Measurements from ENCODE around the gene N4BP2L2. TPM values are rescaled to one million over a fixed set of nuclear protein-coding genes. Genes with fewer than 3 reads are reported as not detected.

The N4BP2L2 gene
- polyA plus RNA-seq, 1 donor (not counting 4 experiments of a cell fraction or from before 2014, with no cell fraction given): 75.4 TPM

DNA sequence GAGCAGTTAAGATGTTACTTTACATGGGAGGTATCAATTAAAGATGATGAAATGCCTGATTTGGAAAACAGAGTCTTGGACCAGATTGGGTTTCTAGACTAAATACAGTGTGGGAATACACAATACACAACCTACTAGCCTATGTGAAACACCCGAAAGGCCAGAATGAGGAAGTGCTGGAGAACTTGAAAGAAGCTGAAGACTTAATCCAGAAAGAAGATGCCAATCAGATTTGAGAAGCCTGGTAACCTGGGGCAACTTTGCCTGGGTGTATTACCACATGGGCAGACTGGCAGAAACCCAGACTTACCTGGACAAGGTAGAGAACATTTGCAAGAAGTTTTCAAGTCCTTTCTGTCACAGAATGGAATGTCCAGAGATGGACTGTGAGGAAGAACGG lies 153.9 kb downstream of the N4BP2L2 start:
- dilution Hi-C loops (cut with MboI; ENCODE audit: extremely low pct_ligation_motif_present, low sequenced_read_pairs): no loop called here
- Histone ChIP-seq H3K36me3 (ENCODE audit: control insufficient read depth in 2 of 2, extremely low read depth in 1 of 2, insufficient read depth in 2 of 2, low read length in 2 of 2) (peaks cover 0 to 7% of the 10 kb centered on the region in 2 experiments), H3K4me3 (ENCODE audit: control insufficient read depth in 2 of 3, extremely low read depth in 1 of 3, insufficient read depth in 2 of 3, low read depth in 1 of 3, low read length in 3 of 3) (no peak overlapping the region), H3K27me3 (ENCODE audit: control insufficient read depth, extremely low read depth, insufficient read depth, low read length) (no peaks in the 10 kb centered on the region), H3K9me1 (ENCODE audit: control insufficient read depth, extremely low read depth, insufficient read depth, low read length) (no peaks in the 10 kb centered on the region), H3K4me2 (ENCODE audit: control insufficient read depth, extremely low read depth, insufficient read depth, low read depth, low read length) (no peak overlapping the region), H4K20me1 (ENCODE audit: control insufficient read depth, extremely low read depth, insufficient read depth, low read length) (no peaks in the 10 kb centered on the region), H3K79me2 (ENCODE audit: control insufficient read depth, insufficient read depth, low read length) (no peaks in the 10 kb centered on the region), H3K9me3 (ENCODE audit: control insufficient read depth, low read depth, low read length) (no peaks in the 10 kb centered on the region), H3K27ac (ENCODE audit: control insufficient read depth, insufficient read depth, low read length) (no peak overlapping the region), H2AFZ (ENCODE audit: control insufficient read depth, low read length) (no peak overlapping the region), H3K9ac (ENCODE audit: control insufficient read depth, extremely low read depth, insufficient read depth, low read length) (no peak overlapping the region), H3K4me1 (ENCODE audit: control insufficient read depth, extremely low read depth, insufficient read depth, low read length) (no peaks in the 10 kb centered on the region)
- no peak for FAIRE-seq
- DNase-seq (ENCODE audit: low read depth, low spot score): no peak
- TF ChIP-seq EZH2 (IDR thresholded peaks at IDR 0.05; ENCODE audit: low read length): no peak
- TF ChIP-seq CTCF (optimal IDR thresholded peaks at IDR 0.05 in 1 of 3, IDR thresholded peaks at IDR 0.05 in 1 of 3, conservative IDR thresholded peaks at IDR 0.05 in 1 of 3; ENCODE audit: extremely low read depth in 1 of 3, insufficient read depth in 2 of 3, low read length in 3 of 3): no peak

DNA sequence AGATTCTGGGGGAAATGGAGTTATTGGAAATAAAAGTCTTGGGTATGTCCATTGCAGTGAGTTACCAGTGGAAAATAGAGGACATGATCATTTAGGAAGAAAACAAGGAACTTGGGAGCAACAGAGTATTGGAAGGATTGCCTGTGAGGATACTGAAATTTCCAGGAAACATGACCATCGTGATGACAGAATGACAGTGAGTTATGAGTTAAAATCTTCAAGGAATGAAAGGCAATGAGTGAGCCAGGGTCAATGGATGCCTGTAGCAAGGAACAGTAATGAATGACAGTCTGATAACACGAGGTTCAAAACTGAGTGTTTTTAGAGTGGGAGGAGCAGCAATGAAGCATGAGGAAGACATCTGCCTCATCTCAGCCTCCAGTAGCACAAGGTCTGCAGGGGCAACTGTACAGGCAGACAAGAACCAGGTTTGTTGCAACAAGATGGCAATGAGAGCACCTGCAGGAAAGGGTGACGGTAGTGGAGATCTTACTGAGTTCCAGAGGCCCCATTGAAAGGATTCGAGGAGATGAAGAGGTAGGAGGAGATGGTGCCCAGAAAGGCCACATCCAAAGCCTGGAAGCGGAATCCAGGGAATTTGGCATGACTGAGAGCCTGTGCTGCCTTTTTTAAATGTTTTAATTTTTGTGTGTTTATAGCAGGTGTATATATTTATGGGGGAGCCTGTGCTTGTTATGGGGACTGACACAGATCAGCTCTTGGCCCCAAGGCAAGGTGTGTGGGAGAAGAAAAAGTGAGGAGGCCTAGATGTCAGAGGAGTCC lies 154.6 kb downstream of the N4BP2L2 start:
- H2AFZ ChIP-seq (ENCODE audit: control insufficient read depth, low read length): no peak overlapping the region
- H3K9ac ChIP-seq (ENCODE audit: control insufficient read depth, extremely low read depth, insufficient read depth, low read length): no peak overlapping the region
- DNase-seq (ENCODE audit: low read depth, low spot score): no peak
- H3K9me1 ChIP-seq (ENCODE audit: control insufficient read depth, extremely low read depth, insufficient read depth, low read length): no peaks in the 10 kb centered on the region
- H3K27me3 ChIP-seq (ENCODE audit: control insufficient read depth, extremely low read depth, insufficient read depth, low read length): no peaks in the 10 kb centered on the region
- H3K27ac ChIP-seq (ENCODE audit: control insufficient read depth, insufficient read depth, low read length): no peak overlapping the region
- H3K36me3 ChIP-seq (ENCODE audit: control insufficient read depth in 2 of 2, extremely low read depth in 1 of 2, insufficient read depth in 2 of 2, low read length in 2 of 2): peaks cover 0 to 7% of the 10 kb centered on the region in 2 experiments
- no peak overlapping the region for H3K4me3 ChIP-seq (ENCODE audit: control insufficient read depth in 2 of 3, extremely low read depth in 1 of 3, insufficient read depth in 2 of 3, low read depth in 1 of 3, low read length in 3 of 3)
- H4K20me1 ChIP-seq (ENCODE audit: control insufficient read depth, extremely low read depth, insufficient read depth, low read length): no peaks in the 10 kb centered on the region
- H3K9me3 ChIP-seq (ENCODE audit: control insufficient read depth, low read depth, low read length): no peaks in the 10 kb centered on the region
- dilution Hi-C loops (cut with MboI; ENCODE audit: extremely low pct_ligation_motif_present, low sequenced_read_pairs): no loop called here
- H3K4me2 ChIP-seq (ENCODE audit: control insufficient read depth, extremely low read depth, insufficient read depth, low read depth, low read length): no peak overlapping the region
- H3K79me2 ChIP-seq (ENCODE audit: control insufficient read depth, insufficient read depth, low read length): no peaks in the 10 kb centered on the region
- TF ChIP-seq EZH2 (IDR thresholded peaks at IDR 0.05; ENCODE audit: low read length) (no peak), CTCF (optimal IDR thresholded peaks at IDR 0.05 in 1 of 3, IDR thresholded peaks at IDR 0.05 in 1 of 3, conservative IDR thresholded peaks at IDR 0.05 in 1 of 3; ENCODE audit: extremely low read depth in 1 of 3, insufficient read depth in 2 of 3, low read length in 3 of 3) (no peak)
- FAIRE-seq: no peak
- no peaks in the 10 kb centered on the region for H3K4me1 ChIP-seq (ENCODE audit: control insufficient read depth, extremely low read depth, insufficient read depth, low read length)

Small RNAs within 50 kb of the gene (small RNA-seq; reads per million reads assigned to genes)
- gene RF00190 (ENCODE audit: insufficient read length in 3 of 3, low read depth in 3 of 3, low replicate concordance in 1 of 3): 0 reads per million in 3 experiments

Other genes with a start within 250 kb of the N4BP2L2 start
- not detected in 3 replicates for gene ZAR1L, start 223.4 kb downstream of the N4BP2L2 start, polyA plus RNA-seq
- gene BRCA2, start 223.3 kb downstream of the N4BP2L2 start, polyA plus RNA-seq: 0.73 to 2.4 TPM (median 1.1 TPM) in 3 replicates
- 0.41 to 1.3 TPM (median 1.1 TPM) in 3 replicates for gene N4BP2L1, start 110.7 kb downstream of the N4BP2L2 start, polyA plus RNA-seq
- 3.7 to 6.9 TPM (median 5.8 TPM) in 3 replicates for gene PDS5B, start 47.7 kb upstream of the N4BP2L2 start, polyA plus RNA-seq

All from keratinocyte (primary cell).